Activated CD8-positive, alpha-beta memory T cell treated with anti-CD3 and anti-CD28 coated beads for 4 hours (primary cell): ENCODE measurements around the gene HBS1L.

Experiments
- DNase-seq, 2 donors: peaks; one replicate each; pipeline ENCODE4 v3.0.0-alpha.2; 2020; ENCODE audit warnings: low read depth in 2 of 2

Gene HBS1L

DNA sequence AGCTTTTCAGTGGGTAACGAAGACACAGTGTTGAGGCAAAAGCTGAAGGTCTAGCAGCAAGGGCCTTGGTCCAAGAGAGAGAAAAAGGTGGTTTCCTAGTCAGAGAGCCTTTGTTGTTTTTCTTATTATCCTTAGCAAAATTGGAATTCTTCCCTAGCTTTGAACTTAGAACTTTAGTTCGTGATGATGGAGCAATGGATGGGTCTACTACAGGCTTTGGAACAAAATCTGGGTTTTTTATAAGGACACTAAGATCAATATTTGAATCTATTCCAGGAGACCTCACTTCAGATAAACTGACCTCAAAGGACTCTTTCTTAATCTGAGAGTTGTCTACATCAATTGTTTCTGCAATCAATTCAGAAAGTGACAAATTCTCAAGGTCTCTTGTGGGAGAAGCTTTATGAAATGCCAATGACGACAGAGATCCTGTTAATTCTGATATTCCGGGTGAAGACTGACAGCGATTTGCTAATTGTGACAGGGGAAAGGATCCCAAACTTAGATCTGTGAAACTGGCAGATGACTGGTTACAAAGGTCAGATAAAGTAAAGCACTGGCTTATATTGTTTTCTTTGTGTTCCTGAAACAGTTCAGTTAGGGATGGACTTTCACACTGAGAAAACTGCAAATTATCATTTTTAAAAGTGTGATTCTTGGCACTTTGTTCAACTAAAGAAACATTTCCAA is 17.7 kb downstream of the HBS1L start:
- no peak for DNase-seq

DNA sequence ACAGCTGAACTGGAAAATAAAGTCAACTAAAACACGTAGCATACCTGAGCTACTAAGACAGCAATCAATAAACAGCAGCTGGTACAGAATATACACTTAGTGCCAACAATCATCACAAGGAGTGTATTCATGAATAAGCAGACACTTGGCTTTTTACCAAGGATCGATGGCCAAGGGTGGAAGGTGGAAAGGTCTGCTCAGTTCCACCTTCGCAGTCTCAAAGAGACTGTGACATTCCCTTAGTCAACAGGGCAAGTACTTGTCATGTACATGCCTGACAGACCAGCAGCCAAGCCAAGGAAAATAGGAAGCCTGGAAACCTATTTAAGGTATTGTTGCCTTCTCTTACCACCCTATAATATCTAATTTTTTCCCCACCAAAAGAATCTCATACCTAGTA is 21.4 kb downstream of the HBS1L start:
- no peak for DNase-seq

DNA sequence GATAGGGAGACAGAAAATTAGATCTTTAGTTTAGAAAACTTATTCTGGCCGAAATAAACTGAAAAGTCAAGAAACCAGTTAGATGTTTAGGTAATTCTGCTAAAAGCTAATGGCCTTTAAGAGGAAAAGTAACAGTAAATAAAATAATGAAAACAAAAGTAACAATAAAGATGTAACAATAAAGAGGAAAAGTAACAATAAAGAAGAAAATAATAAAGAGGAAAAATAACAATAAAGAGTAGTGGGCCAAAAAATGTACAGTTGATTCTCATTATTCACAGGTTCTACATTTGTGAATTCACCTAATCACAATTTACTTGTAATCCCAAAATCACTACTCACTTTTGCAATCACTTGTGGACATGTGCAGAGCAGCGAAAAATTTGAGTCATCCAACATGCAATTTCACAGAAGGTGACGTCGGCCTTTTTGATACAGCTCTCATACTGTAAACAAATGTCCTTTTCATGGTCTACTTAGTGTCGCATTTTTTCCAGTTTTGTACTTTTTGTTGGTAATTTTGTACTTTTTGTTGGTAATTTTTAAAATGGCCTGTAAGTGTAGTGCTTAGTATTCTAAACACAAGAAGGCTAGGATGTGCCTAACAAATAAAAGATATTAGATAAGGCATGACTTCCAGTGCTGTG is 24.0 kb downstream of the HBS1L start:
- DNase-seq, result no peak

DNA sequence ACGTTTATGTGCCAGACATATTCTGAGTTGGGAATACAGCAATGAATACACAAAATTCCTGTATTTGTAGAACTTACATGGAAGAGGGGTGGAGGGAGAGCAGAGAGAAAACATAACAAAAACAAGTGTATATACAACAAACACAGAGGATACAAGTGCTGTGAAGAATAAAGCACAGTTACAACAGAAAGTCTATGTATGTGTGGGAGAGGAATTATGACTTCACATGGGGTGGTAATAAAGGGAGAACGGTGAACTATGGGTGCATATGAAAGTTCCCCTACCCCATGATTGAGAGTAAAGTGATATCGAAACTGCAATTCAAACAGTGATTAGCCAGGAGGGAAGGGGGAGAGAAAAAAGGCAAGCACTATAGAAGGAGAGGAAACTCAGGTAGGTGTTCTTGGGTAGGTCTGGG is 24.6 kb downstream of the HBS1L start:
- no peak for DNase-seq

DNA sequence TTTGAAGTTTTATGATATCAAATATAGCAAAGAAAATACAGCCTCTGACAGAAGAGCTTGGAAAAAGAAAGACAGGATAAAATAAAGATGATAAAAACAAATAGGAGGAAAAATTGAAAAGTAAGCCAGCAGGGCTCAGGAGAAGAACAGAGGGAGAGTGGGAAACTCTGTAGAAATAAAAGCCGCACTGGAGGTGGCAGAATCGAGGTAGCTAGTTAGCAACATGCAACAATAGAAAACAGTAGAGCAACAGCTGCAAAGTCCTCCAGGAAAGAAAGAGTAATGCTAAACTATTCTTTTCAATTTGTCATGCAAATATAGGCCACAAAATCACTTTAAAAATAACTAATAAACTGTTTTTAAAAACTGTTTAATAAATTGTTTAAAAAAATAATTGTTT is 28.8 kb downstream of the HBS1L start:
- DNase-seq, result no peak

DNA sequence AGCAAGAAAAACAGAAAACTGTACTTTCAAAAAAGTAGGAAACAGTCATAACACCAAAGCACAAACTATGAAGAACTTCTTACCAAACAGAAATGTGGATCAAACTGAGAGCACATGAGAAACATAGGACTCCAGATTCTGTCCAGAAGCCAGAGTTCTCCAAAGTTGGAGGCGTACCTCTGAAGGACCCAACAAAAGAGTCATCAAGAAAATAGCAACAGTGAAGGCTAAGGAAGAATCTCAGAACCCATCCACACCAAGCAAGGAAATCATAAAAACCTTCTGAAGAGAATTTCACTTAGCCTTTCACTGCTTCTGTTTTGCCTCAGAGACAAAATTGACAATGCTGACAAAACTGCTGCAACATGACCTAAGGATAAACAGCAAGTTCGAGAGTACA is 29.4 kb downstream of the HBS1L start:
- no peak for DNase-seq

DNA sequence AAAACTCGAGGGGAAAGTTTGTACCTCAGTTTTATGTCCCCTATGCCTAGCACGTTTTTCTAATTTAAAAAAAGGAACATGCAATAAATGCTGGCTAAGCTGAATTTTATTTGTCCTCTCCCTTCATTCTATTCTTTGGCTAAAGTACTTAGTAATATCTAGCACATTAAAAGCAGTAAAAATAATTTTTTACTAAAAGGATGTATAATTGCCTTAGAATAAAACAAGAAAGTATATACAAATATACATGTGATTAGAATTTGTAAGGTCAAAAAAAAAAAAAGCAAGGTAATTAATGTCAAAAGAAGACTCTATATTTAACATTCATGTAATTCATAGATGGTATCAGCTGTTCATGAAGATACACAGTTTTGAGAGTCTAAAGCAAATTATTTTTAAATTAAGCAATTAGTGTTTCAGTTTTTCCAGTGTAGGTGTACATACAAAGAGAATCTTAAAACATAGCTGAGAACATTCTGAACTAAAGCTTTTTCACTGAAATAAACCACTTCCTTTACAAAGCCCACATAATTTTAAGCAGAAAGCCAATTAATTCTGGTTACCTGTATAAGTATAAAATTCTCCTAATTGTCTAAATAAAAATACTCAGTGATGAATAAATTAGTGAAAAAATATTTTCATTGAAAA is 32.4 kb downstream of the HBS1L start:
- no peak for DNase-seq

DNA sequence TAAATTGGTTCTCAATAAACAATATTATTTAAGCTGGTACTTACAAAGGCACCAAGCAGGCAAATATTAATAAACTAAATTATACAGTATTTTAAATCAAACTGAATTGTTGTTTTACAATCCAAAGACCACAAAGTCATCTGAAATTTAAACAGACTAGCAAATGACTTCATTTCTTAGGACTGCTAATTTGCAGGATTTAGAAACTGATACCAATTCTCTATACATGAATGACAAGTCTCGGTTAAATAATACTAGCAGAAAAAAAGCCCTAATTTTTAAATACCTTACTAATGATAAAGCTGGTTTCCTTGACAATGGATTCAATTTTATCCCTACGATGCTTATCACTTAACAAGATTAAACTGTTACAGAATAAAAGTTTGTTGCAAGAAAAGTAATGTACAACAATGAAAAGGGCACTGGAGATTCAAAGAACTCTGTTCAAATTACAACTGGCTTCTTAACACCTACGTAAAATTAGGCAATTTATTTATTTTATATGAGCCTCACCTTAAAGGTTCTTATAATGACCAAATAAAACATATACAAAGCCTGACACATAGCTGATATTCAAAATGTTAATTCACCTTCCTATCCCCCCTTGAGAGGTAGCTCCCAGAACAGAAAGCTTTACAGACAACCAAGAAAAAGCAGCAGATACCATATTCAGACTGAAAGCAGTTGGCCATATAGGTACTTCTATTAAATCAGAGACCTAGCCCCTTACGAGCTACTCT is 33.1 kb downstream of the HBS1L start:
- DNase-seq, result no peak

DNA sequence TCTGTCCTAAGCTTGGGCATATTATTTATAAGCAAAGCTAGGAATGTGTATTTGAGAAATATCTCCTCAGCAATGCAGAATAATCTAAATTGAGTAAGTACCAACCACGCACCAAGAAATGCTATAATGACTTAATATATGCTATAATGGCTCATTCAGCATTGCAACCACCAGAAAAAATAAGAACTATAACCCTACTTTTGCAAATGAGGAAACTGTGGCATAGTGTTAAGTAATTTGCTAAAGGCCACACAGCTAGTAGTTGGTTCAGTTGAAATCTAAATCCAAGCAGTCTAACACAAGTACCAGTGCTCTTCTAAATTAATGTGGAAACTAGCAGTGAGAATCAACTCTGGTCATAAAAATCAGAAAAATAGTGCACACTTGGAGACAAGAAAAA is 35.7 kb downstream of the HBS1L start:
- DNase-seq, result no peak

DNA sequence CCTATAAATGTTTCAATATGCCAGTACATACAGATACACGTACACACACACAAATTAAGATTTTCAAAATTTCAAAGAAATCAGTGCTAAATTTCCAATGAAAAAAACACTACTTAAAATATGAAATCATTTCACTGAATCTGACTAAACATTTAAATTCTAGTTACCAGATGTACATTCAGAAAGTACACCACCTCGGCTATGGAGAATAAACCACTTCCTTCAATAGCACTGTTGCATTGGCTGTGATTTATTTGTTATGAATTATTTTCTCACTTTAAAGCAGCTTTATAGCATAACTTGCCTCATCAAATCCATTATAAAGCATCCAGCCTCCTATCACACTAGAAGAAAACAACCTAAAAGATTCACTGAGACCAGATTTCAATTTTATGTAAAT is 36.6 kb downstream of the HBS1L start:
- DNase-seq, result no peak

DNA sequence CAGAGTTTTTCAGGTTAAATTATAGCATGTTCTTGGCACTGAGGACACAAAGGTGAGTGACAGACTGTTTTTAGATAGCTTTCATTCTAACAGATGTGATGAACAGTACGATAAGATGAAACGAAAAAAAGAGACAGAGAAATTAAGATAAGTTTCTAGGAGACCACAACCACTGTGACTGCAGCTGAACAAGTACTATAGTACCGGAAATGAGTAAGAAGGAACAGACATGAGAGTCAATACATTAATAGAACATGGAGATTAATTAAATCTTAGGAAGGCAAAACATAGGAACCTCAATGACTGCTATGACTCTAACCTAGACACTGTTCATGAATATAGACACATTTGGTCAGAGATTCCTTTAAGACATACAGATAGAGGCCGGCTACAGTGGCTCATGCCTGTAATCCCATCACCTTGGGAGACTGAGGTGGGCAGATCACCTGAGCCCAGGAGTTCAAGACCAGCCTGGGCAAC is 40.2 kb downstream of the HBS1L start:
- DNase-seq, result no peak

DNA sequence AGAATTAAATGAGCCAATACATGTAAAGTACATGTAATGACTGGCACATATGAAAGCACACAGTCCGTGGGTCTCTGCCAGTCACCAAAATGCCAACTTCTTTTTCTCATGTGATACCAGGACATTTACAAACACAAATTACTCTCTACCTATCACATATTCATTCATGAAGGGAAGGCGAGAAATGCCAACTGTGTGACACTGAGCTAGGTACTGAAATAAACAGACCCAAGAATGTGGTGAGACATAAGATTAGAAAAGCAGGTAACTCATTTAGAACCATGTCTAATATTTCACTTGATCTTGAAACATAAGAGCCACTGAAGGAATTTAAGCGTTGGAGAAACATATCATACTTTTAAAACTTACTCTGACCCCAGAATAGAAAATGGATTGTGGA is 41.4 kb downstream of the HBS1L start:
- no peak for DNase-seq

DNA sequence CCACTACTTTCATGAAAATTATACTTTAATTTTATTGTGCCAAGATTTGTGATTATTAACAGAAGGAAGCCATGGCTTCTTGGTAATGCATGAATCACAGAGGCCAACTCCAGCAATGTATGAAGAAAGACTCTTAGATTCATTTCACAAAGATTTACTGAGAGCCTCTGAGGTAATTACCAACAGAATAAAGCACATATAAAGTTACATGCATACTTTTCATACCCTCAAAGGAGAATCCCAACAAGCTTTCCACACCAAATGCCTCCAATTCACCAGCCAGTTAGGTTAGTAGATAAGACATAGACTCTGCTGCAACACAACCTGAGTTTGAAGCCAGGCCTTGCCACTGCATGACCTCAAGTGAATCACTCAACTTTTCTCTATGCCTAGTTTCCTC is 41.9 kb downstream of the HBS1L start:
- DNase-seq, result no peak

DNA sequence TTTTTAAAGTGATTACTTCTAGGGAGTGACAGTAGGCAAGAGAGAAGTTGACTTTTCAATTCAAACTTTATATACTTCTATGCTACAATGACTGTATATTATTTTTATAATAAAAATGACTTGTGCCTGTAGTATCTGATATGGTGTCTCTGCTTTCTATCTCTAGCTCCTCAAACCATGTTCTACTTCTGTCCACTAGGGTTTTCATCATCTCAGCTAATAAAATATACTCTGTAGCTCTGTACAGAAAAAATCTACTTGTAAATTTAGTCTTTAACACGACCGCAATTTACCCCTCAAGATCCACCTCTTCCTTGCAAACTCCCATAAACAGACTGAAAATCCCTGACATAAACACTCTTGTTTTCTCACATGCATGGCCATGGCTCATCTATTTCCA is 42.3 kb downstream of the HBS1L start:
- no peak for DNase-seq

DNA sequence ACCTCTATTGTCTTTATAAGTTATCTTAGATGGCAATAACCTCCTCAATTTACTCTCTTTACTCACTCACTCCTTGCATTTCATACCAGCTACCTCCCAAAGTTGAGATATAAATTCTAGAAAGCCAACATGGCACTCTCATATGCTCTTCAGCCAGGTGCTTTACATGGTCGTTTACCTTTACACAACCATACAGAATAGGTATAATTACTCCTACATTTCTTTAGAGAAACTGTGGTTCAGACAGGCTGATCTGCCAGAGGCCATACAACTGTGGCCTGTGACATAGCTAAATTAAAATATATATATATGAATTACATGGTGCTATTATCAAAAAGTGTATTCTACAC is 45.7 kb downstream of the HBS1L start:
- no peak for DNase-seq

DNA sequence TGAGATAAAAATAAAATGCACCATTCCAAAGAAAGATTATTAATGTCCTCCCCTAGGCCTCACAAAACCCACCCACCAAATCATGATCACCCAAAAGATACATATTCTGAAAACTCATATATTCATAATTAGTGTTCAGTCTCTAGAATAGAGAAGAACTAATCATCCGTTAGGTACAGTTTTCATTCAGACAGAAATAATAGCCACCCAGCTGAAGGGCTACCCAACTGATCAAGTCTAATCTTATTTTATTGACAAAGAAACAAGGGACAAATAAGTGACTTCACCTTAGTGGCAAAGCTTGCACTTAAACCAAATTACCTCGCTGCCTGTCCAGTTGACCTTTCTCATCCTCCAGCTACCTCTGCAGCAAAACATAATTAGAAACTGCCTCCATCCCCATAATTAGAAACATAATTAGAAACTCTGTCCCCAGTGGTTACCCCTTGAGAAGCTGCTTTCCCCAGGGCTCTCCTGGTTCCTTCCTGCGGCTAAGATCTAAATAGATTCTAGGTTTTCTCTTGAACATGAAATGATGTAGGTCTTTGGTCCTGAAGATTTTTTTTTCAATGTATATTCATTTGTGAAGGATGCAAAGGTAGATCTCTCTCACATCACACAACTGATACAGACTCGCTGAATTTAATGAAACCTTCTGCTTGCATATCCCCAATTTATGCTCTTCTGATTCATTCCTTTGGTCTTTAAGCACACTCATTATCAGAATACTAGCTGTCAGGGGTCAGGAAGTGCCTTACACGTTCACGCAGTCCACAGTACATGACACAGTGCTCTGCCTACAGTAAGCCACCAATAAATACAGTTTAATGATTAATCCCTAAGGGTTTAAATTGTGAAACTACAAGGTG is 46.3 kb downstream of the HBS1L start:
- no peak for DNase-seq

DNA sequence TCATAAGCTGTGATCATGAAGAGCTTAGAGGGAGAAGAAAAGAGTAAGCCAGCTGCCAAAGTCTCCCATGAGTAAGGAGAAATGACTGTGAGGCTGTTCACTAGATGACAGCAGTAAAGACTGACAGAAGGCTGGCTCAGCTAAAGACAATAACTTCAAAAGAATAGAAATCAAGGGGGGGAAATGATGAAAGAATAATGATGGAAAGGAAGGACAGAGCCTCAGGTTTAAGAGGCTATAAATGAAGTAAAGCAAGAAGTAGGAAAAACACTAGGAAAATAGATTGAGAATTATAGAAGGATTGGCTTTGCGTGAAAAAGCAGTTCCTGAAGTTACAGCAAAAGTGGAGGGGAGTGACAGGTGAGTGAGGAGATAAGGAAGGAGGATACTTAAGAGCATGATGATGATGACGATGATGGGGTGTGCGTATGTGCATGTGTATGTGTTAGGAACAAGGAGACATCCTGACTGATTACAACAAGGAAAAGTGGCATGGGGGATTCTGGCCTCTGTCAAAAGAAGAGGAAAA is 48.2 kb downstream of the HBS1L start:
- no peak for DNase-seq

DNA sequence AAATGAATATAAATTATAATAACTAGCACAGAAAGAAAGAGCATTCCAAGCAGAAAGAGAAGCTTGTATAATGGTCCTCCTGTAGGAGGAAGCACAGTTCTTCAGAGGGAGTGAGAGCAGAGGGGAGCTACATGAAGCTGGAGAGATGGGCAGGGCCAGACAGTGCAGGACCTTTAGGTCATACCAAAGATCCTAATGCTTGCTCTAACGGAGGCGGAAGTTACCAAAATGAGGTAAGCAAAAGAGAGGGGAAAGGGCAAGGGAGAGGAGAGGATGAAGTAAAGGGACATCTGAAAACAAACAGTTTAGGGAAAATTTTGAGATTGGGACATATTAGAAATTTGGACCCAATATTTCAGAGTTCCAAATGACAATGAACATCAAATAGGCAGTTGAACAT is 50.2 kb downstream of the HBS1L start:
- DNase-seq, result no peak

DNA sequence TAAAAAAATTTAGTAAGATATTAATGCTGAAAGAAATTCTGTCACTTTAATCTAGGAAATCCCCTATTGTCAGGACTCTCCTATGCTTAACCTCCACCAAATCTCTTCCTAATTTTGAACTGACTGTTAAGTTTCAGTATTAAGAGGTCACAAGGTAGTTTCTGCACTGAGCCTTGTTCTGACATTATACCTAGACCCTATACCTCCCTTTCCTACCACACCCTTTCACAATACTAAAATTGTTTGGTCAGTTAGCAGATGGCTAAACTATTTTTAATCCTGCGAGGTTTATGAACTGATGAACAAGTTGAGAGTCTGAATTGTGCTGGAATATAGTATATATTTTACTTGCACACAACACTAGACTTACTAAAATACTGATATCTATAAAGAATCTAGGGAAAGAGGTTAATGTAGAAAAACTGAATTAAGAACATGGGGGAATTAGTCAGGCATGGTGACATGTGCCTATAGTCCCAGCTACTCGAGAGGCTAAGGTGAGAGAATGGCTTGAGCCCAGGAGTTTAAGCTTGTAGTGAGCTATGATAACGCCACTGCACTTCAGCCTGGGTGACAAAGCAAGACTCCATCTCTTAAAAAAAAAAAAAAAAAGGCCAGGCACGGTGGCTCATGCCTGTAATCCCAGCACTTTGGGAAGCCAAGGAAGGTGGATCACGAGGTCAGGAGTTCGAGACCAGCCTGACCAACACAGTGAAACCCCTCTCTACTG is 51.5 kb downstream of the HBS1L start:
- DNase-seq, result no peak

DNA sequence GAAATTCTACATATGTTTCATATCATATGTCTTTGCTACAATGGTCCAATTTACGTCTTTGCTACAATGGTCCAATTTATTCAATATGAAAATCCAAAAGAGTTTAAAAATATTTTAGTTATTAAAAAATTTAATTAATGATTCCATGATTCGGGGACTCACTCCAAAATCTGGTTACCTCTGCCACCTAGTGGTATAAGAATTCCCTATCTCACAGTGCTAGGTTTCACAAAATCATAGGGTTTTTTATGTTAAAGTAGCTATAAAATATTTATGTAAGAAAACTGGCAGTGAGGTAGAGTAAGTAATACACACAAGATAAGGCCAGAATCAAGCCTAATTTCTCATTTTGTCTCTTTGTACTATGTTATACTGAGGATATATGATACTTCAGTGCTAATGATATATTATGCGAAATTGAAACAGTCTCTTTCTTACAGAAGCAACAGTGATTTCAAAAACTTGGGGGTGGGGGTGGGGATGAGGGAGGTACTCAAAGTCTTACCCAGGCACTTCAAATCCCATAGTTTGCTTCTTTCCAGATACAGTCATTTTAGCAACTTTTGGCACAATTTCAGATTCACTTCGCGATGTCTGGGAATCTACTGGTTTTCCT is 52.3 kb downstream of the HBS1L start:
- DNase-seq, result no peak
